ELF-1 (cell line): ENCODE data around the gene PPP1R15B.

Experiments
- DNase-seq: peaks from one replicate; pipeline ENCODE4 v3.0.0-alpha.2; 2016; ENCODE audit warnings: low read depth, low spot score

The PPP1R15B gene

DNA sequence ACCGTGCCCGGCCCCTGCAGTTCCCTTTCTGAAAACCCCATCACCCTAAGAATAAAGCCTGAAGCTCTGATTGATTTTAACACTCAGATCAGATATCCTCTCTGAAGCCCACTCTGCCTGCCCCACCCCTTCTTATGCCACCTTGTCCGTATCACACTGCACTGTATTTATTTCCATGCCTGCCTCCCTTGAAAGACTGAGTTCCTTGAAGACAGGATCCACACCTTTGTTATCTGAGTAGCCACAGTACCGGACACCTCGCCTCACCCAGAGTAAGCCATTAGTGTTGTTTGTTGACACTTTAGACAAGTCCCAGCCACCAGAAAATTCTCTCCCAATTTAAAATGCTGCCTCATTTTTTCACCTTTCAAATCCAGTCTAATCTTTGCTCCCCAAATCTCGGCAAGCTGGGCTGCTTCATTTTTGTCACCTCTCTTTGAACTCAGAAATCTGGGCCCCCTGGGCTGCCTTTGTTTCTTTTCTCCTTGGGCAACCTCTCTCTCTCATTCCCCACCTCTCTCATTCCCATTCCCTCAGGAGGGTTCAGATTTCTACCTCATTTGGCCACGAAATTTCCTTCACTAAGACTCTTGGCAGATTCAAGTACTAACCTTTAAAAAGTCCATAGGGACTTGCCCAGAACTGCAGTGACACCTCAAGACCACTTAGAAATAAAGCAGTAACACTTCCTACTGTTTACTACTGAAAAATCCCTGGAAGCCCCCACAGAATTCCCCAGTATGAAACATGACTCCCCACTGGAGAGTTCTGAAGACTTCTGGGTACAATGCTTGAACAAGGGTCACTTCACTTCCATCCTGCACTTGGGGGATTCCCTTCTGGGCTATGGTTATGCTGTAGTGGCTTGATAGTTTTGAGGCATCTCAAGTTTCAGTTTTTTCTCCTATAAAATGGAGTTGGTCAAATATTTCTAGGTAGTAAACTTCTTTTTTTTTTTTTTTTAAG is 8.7 kb upstream of the PPP1R15B start:
- DNase-seq: peak; percentile 35

DNA sequence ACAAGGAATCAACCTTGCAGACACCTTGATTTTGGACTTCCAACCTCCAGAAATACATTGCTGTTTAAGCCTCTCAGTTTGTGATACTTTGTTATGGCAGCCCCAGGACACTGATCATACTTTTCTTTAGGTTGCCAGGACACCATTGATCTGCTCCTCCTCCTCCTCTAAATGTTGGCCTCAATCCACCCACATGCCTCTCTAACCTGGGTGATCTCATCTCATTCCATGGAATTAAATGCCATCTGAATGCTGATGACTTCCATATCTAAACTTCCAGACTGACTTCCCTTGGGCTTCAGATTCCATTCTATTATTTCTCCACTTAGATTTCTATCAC is 7.4 kb upstream of the PPP1R15B start:
- no peak for DNase-seq

DNA sequence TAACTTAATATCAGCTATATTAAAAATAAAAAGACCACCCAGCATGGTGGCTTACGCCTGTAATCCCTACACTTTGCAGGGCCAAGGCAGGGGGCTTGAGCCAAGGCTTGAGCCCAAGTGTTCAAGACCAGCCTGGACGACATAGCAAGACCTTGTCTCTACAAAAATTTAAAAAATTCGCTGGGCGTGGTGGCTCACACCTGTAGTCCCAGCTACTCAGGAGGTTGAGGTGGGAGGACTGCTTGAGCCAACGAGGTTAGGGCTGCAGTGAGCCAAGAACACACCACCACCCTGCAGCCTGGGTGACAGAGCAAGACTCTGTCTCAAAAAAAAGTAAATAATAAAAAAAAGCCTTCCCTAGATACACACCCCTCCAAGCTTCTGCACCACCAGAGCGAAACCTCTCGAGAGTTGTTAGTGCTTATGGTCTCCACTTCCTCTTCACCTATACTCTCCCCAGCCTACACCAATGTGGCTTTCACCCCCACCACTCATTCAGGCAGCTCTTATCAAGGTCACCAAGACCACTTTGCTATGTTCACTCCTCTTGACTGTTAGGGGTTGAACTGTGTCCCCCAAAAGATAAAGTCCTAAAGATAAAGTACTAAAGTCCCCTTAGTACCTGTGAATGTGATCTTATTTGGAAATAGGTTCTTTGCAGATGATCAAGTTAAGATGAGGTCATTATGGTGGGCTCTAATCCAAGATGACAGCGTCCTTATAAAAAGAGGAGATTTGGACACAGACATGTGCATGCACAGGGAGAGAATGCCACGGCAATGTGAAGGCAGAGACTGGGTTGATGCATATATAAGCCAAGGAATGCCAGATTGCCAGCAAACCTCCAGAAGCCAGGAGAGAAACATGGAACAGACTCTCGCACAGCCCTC is 6.8 kb upstream of the PPP1R15B start:
- no peak for DNase-seq

DNA sequence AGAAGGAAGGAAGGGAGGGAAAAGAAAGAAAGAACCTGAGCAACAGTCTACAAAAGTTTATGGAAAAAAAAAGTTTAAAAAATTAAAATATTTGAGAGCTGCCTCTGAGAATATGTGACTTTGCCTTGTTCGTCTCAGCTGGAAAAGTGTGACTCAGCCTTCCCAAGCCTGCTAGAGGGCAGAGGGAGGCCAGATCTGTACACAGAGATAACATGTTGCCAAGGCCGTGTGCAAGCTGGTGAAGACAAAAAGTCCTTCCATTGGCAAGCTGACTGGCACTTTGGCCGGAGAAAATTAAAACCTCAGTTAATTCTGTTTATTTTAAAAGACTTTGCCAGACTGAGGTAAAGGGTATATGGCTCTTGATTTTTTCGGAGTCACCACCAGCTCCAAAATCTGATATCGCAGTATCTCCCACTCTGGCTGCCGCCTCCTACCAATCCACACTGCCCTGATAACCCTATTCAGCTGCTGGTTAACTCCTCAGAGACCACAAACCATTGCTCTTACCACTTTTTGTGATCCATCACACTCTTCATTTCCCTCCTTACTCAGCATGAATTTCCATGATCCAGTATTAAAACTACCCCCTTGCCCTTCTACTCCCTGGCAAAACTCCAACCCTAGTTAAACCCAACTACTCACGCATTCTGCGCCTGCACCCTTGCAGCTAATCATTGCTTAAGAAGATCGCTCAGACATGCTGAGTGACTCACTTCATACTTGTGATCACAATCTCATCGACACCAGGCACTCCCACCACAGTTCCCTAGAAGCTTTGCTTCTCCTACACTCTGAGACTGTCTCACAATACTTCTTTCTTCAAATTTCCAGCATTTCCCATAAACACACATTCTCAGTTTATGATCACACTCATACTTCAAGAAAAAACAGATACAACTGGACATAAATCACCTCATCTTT is 5.7 kb upstream of the PPP1R15B start:
- DNase-seq: peak; percentile 37

- no peak for DNase-seq
Observed at GRCh38 chr1:204416589-204417073, 5.0 kb upstream of the PPP1R15B start.

GRCh38 chr1:204415351-204415750 is 3.7 kb upstream of the PPP1R15B start:
- no peak for DNase-seq

GRCh38 chr1:204414016-204414415 is 2.4 kb upstream of the PPP1R15B start:
- DNase-seq: no peak

DNA sequence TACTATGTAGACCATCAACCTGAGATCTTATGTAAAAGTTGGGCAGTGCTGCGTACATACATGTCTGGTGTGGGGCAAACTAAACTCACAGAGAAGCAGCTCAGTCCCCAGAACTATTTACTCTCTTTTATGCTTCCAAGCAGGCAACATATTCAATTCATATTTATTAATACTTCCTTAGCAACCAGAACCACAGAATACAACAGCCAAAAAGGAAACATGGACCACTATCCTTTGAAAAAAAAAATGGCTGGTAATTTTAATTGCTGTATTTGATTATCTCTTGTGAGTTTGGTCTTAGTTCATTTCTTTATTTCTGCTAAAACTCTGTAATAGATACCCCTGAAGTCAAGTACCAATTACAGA is 1.5 kb upstream of the PPP1R15B start:
- no peak for DNase-seq

DNA sequence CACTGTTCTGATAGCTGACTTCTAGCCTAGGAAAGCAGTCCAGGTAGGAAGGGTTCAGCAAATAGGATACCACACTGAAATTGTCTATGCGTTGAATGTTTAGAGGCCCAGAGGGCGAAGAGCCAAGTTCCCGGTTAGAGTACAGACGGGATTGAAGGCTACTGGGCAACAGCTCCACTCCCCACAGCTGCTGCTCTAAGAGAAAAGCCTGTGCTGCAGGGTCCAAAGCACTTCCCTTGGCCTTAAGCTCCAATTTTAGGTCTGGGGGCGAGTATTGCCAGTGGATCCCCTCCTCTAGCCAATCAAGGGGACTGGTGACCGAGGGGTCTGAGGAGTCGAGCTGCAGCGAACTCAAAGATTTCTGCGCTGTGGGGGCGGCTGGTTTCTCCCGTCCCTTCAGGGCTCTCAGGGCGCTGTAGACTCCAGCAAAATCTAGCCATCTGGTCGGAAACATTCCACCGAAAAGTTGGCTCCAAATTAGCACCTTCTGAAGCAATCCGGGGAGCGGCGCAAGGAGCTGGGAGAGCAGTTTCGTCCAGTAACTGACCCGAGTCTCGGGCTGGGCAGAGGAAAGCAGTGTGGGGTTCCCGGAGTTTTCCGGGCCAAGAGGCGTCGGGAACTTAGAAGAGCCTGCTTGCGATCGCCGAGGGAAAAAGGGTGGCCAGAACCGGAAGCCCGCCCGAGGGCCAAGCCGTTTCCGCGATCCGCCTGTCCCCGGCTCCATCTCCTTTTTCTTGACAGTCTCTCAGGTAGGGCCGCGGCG is 748 bp downstream of the PPP1R15B start:
- peak; percentile 71 for DNase-seq

DNA sequence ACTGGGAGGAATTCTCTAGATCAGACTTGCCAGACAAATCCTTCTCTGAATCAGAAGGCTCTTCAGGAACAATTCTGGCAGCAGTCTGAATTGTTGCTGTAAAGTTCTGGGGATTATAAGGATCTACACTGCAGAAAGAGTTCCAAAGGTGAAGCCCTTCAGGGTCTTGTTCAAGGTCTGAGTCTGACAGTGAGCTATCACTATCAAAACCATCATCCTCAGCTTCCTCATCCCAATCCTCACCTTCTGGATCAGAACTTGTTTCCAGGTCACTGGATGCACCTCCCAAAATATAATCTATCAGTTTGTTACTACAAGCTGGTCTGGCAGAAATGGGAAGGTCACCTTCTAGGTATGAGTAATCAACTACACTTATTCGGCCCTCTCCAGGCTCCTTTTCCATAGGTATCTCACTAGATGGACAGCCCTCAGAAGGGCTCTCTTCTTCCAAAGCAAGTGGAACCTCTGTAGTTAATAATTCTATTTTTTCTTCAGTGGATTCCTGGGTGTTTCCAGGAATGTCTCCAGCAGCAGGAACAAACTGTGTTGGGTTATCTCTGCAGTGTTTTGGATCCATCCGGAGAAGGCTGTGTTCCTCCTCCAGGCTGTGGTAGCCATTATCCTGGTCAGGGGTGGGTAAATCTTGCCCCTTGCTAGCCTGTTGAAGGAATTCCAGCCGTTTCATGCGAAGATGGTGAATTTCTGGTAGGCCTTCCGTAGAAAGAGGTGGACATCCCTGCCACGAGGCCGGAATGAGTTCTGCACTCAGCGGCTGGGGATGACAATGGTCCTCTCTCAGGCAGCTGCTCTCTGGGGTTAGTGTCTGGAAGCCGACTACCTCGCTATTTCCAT is 1.6 kb downstream of the PPP1R15B start:
- no peak for DNase-seq

DNA sequence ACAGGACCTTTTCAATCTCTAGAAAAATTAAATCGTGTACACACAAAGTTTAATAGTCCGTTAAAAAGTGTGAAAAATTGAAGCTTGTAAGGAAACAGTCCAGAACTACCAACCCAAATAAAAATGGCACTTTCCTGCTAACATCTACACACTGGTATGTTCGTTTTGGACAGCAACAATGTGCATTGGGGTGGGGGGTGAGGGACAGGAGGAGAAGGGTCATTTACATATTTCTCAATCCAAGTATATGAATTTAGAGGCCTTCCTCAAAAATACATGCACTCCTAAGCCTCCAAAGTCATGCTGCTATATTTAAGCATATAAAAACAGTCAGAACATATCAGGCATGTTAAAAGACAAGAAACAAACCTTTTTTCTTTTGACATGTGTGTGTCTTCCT is 2.5 kb downstream of the PPP1R15B start:
- DNase-seq: no peak

GRCh38 chr1:204408602-204409001 is 3.0 kb downstream of the PPP1R15B start:
- no peak for DNase-seq

GRCh38 chr1:204408074-204408507 is 3.5 kb downstream of the PPP1R15B start:
- no peak for DNase-seq

DNA sequence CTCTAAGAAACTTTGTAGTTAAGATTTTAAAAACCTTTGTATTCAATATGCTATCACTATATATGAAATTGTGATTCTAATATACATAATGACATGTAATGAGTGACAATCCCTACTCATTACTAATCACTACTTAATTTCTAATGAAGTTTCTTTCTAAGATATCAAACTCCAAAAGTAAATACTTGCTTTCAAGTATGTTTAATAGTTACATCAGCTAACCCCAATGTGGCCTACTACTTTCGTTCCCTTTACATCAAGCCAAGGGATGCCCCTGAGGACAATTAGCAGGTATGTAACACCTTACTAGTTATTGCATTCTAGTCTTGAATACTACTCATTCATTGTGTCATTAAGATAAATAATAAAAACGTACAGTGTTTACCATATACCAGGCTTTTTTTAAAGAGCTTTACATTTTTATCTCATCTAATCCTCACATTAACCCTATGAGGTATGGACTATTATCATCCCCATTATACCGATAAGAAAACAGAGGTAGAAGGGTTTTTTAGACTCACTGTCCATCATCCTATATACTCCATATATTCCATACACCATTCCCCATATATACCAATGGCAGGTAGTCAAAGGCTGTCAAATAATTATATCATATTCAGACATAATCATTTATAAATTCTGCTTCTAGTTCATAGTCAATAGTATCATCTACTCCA is 4.2 kb downstream of the PPP1R15B start:
- DNase-seq: no peak

- DNase-seq: no peak
Observed at GRCh38 chr1:204406621-204407020, 5.0 kb downstream of the PPP1R15B start.

DNA sequence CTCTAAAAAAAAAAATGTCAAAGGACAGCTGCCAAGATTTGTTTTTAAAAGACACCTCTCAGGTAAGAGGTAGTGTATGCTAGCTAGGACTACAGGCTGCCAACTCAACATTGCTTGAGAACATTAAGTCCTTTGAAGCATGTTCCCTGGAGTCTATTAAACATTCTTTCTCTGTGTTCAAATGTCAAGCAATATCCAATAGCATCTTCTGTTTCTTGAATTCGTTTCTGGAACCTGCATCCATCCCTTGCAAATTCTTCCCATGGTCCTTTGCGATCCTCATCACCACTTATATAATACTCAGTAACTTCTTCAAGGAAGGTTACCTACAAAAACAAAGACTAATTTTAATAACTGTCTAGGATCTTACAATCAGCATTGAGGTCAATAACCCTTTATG is 5.6 kb downstream of the PPP1R15B start:
- DNase-seq: no peak

DNA sequence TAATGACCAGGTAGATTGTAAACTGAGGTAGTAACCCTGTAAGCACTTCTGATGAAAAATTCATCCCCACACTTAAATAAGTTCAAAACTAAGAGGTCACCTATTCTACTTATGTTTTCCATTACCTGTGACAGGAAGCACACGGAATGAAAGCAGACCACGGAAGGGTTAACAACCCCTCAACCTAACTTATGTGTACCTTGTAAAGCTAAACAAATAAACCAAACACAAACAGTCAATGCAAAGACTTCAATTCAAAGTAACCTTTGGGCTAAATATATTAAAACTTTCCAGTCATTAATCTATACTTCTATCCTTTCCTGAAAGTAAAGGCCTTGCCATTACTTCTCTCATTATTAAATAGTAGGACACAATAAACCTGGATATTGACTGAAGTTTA is 7.0 kb downstream of the PPP1R15B start:
- no peak for DNase-seq

GRCh38 chr1:204402391-204402790 is 9.2 kb downstream of the PPP1R15B start:
- no peak for DNase-seq

DNA sequence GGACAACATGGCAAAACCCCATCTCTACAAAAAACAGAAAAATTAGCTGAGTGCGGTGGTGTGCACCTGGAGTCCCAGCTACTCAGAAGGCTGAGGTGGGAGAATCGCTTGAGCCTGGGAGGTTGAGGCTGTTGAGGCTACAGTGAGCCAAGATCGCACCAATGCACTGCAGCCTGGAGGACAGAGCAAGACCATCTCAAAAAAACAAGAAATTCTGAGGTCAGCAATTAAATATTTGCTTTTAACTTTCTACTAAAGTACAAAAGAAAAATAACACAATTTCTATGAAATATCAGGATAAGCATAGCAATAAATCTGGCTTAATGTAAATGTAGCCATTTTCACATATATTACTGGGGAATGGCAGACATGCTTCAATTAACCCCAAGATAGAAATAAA is 9.9 kb downstream of the PPP1R15B start:
- no peak for DNase-seq
